ENCODE measurements around the gene PLEKHB1. TPM values are rescaled to one million over a fixed set of nuclear protein-coding genes. Genes with fewer than 3 reads are reported as not detected.

The PLEKHB1 gene
- total and polyA plus RNA-seq, 2 donors (not counting 1 experiment from before 2014, with no cell fraction given): 0.41 to 2.5 TPM

DNA sequence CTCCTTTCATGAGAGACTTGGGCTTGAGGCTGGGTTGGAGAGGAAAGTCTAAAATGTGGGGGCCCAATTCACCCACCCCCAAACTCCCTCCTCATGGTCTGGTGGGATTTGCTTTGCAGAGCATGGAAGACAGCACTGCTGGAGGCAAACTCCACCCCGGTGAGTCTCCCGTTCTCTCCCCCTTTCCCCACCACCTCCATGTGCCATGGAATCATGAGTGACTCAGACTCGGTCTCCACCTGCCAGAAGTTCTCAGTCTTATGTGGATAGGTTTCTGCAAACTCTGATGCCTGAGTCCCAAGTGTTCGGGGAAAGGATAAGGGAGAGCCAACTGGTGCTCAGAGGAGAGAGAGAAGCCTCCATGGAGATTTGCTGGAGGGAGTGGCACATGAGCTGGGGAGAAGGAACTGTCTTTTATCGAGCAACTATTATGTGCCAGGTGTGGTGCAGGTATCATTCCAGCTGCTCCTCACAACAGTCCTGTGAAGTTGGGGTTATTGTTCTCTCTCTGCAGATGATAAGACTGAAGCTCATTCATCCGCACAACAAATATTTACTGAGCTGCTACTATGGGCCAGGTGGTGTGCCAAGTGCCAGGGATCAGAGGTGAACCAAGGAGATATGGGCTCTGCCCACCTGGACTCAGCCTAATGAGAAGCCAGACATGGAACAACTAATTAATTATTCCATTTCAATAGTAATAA lies 6.6 kb downstream of the PLEKHB1 start:
- Histone ChIP-seq H3K79me2 (ENCODE audit: control insufficient read depth, insufficient read depth, low read length) (no peaks in the 10 kb centered on the region), H4K20me1 (ENCODE audit: control insufficient read depth, extremely low read depth, insufficient read depth, low read length) (no peaks in the 10 kb centered on the region), H3K4me1 (ENCODE audit: control insufficient read depth, extremely low read depth, insufficient read depth, low read length) (no peaks in the 10 kb centered on the region), H3K4me2 (ENCODE audit: extremely low read depth, insufficient read depth, low read length) (no peak overlapping the region), H3K27me3 (ENCODE audit: control insufficient read depth, insufficient read depth, low read length) (peaks cover 5% of the 10 kb centered on the region), H3K27ac (ENCODE audit: insufficient read depth, low read length) (no peak overlapping the region), H2AFZ (ENCODE audit: low read length) (no peak overlapping the region), H3K9me3 (ENCODE audit: control insufficient read depth, insufficient read depth, low read depth, low read length) (no peaks in the 10 kb centered on the region), H3K9ac (ENCODE audit: insufficient read depth, low read length) (no peak overlapping the region), H3K36me3 (ENCODE audit: control insufficient read depth, insufficient read depth, low read length) (no peaks in the 10 kb centered on the region), H3K4me3 (replicated peaks in 1 of 4; ENCODE audit: control extremely low read depth in 1 of 4, insufficient read depth in 1 of 4, low read depth in 3 of 4, low read length in 4 of 4) (no peak overlapping the region)
- TF ChIP-seq CTCF (conservative IDR thresholded peaks at IDR 0.05 in 1 of 2, IDR thresholded peaks at IDR 0.05 in 1 of 2; ENCODE audit: low read depth in 1 of 2, low read length in 2 of 2): no peak
- no peak for TF ChIP-seq EZH2 (IDR thresholded peaks at IDR 0.05; ENCODE audit: low read length, missing control alignments)
- no peak for DNase-seq (ENCODE audit: low read depth in 2 of 2)

DNA sequence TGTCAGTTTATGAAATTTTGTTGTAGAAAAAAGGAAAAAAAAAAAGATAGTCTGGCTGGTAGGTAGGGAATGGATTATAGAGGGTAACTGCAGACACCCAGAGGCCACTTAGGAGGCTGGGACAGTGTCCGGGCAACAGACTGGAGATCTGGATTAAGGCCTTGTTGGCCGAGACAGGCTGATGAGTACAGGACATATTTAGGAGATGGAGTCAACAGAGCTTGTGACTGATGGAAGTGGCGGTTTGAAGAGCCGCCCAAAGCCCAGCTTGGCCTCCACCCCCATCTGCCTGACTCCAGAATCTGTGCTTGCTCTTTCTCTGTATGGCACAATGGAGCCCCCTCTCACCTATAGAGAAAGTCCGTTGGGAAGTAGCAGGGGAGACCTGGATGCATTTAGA lies 7.6 kb downstream of the PLEKHB1 start:
- H4K20me1 ChIP-seq (ENCODE audit: control insufficient read depth, extremely low read depth, insufficient read depth, low read length): no peaks in the 10 kb centered on the region
- no peak overlapping the region for H3K4me3 ChIP-seq (replicated peaks in 1 of 4; ENCODE audit: control extremely low read depth in 1 of 4, insufficient read depth in 1 of 4, low read depth in 3 of 4, low read length in 4 of 4)
- no peak for DNase-seq (ENCODE audit: low read depth in 2 of 2)
- H3K27ac ChIP-seq (ENCODE audit: insufficient read depth, low read length): no peak overlapping the region
- H3K79me2 ChIP-seq (ENCODE audit: control insufficient read depth, insufficient read depth, low read length): no peaks in the 10 kb centered on the region
- H3K9me3 ChIP-seq (ENCODE audit: control insufficient read depth, insufficient read depth, low read depth, low read length): no peaks in the 10 kb centered on the region
- H2AFZ ChIP-seq (ENCODE audit: low read length): no peak overlapping the region
- no peaks in the 10 kb centered on the region for H3K4me1 ChIP-seq (ENCODE audit: control insufficient read depth, extremely low read depth, insufficient read depth, low read length)
- TF ChIP-seq EZH2 (IDR thresholded peaks at IDR 0.05; ENCODE audit: low read length, missing control alignments) (no peak), CTCF (conservative IDR thresholded peaks at IDR 0.05 in 1 of 2, IDR thresholded peaks at IDR 0.05 in 1 of 2; ENCODE audit: low read depth in 1 of 2, low read length in 2 of 2) (no peak)
- H3K27me3 ChIP-seq (ENCODE audit: control insufficient read depth, insufficient read depth, low read length): peaks cover 3% of the 10 kb centered on the region
- no peak overlapping the region for H3K9ac ChIP-seq (ENCODE audit: insufficient read depth, low read length)
- H3K36me3 ChIP-seq (ENCODE audit: control insufficient read depth, insufficient read depth, low read length): no peaks in the 10 kb centered on the region
- no peak overlapping the region for H3K4me2 ChIP-seq (ENCODE audit: extremely low read depth, insufficient read depth, low read length)

DNA sequence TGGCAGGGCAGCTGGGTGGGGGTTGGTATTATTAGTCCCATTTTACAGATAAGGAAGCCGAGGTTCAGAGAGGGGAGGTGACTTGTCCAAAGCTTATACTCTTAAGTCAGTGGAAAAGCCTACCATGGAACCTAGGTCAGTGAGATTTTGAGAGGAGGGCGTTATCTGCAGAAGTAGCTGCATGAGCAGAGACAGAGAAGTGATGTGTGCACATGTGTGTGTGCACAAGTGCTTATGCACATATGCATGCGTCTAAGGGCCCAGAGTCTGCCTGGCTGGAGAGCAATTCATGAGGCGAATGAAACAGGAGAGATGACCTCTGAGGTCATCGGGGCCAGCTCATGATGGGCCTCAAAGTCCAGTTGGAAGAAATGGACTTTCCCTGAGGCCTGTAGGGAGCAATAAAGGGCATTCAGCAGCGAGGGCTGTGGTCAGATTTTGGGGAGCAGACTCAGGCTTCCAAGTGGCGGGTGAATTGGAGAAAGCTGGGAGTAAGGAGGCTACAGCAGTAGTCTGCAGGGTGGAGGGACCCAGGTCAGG lies 8.2 kb downstream of the PLEKHB1 start:
- H3K27ac ChIP-seq (ENCODE audit: insufficient read depth, low read length): no peak overlapping the region
- no peak overlapping the region for H3K9ac ChIP-seq (ENCODE audit: insufficient read depth, low read length)
- H3K36me3 ChIP-seq (ENCODE audit: control insufficient read depth, insufficient read depth, low read length): no peaks in the 10 kb centered on the region
- H3K27me3 ChIP-seq (ENCODE audit: control insufficient read depth, insufficient read depth, low read length): peaks cover under 1% of the 10 kb centered on the region
- no peaks in the 10 kb centered on the region for H4K20me1 ChIP-seq (ENCODE audit: control insufficient read depth, extremely low read depth, insufficient read depth, low read length)
- no peaks in the 10 kb centered on the region for H3K4me1 ChIP-seq (ENCODE audit: control insufficient read depth, extremely low read depth, insufficient read depth, low read length)
- TF ChIP-seq EZH2 (IDR thresholded peaks at IDR 0.05; ENCODE audit: low read length, missing control alignments) (no peak), CTCF (conservative IDR thresholded peaks at IDR 0.05 in 1 of 2, IDR thresholded peaks at IDR 0.05 in 1 of 2; ENCODE audit: low read depth in 1 of 2, low read length in 2 of 2) (no peak)
- H3K9me3 ChIP-seq (ENCODE audit: control insufficient read depth, insufficient read depth, low read depth, low read length): no peaks in the 10 kb centered on the region
- DNase-seq (ENCODE audit: low read depth in 2 of 2): no peak
- no peak overlapping the region for H2AFZ ChIP-seq (ENCODE audit: low read length)
- H3K79me2 ChIP-seq (ENCODE audit: control insufficient read depth, insufficient read depth, low read length): no peaks in the 10 kb centered on the region
- no peak overlapping the region for H3K4me3 ChIP-seq (replicated peaks in 1 of 4; ENCODE audit: control extremely low read depth in 1 of 4, insufficient read depth in 1 of 4, low read depth in 3 of 4, low read length in 4 of 4)
- no peak overlapping the region for H3K4me2 ChIP-seq (ENCODE audit: extremely low read depth, insufficient read depth, low read length)

All from fibroblast of lung (primary cell).